Spleen (tissue), 11 donors: ENCODE measurements around the gene MIDN. TPM values are rescaled to one million over a fixed set of nuclear protein-coding genes. Genes with fewer than 3 reads are reported as not detected.
"Not testable (repeated sequence)": the region's sequence is repeated elsewhere in the genome, so short reads cannot be mapped to it uniquely, and the experiment has no call there.

Source experiments
- DNase-seq: peaks from one replicate; pipeline ENCODE4 v3.0.0-alpha.2; 2020
- H3K27ac ChIP-seq, 8 donors: fragments of 200-600 bp; sonication (generic) in 7 of 8; 1 replicate in 4 of 8; 2 replicates in 4 of 8; pipeline versions ENCODE4 v1.5.0 to v1.8.0; 2016 to 2021; ENCODE audit warnings: inconsistent platforms in 4 of 8, mild to moderate bottlenecking in 4 of 8, moderate library complexity in 1 of 8
- H3K27me3 ChIP-seq, 7 donors: fragments of 200-600 bp; sonication (generic) in 6 of 7; replicated peaks in 1 of 7; 1 replicate in 4 of 7; 2 replicates in 3 of 7; pipeline versions ENCODE4 v1.5.0 to v1.8.0; 2016 to 2021; ENCODE audit warnings: inconsistent platforms in 3 of 7, mild to moderate bottlenecking in 1 of 7
- H3K36me3 ChIP-seq, 6 donors: fragments of 200-600 bp; sonication (generic) in 5 of 6; 1 replicate in 4 of 6; 2 replicates in 2 of 6; pipeline versions ENCODE4 v1.5.0 to v1.8.0; 2016 to 2021; ENCODE audit warnings: inconsistent platforms in 2 of 6
- H3K4me1 ChIP-seq, 6 donors: fragments of 200-600 bp; sonication (generic) in 5 of 6; 1 replicate in 3 of 6; 2 replicates in 3 of 6; pipeline versions ENCODE4 v1.5.0 to v1.8.0; 2016 to 2021; ENCODE audit warnings: inconsistent platforms in 3 of 6
- H3K4me3 ChIP-seq, 8 donors: fragments of 200-600 bp; sonication (generic) in 7 of 8; 1 replicate in 4 of 8; 2 replicates in 4 of 8; pipeline versions ENCODE4 v1.5.0 to v1.8.0; 2016 to 2021; ENCODE audit warnings: inconsistent platforms in 4 of 8, mild to moderate bottlenecking in 4 of 8, moderate library complexity in 2 of 8
- H3K9me3 ChIP-seq, 8 donors: fragments of 200-600 bp; sonication (generic) in 7 of 8; 1 replicate in 4 of 8; 2 replicates in 4 of 8; pipeline versions ENCODE4 v1.5.0 to v1.8.0; 2016 to 2021; ENCODE audit warnings: inconsistent platforms in 4 of 8
- CTCF ChIP-seq, 11 experiments: fragments of 200-600 bp in 7 of 11; fragments of 450-650 bp in 4 of 11; sonication (generic) in 4 of 11; IDR thresholded peaks in 8 of 11; conservative IDR thresholded peaks in 3 of 11; 1 replicate in 7 of 11; 2 replicates in 4 of 11; pipeline versions ENCODE4 v1.4.0 to v1.8.0; 2016 to 2021; ENCODE audit warnings: antibody characterized with exemption in 11 of 11, inconsistent platforms in 4 of 11, mild to moderate bottlenecking in 1 of 11
- POLR2A ChIP-seq, 3 donors: fragments of 450-650 bp; IDR thresholded peaks; one replicate each; pipeline ENCODE4 v1.5.1; 2017; ENCODE audit warnings: antibody characterized with exemption in 3 of 3, mild to moderate bottlenecking in 1 of 3
- POLR2AphosphoS5 ChIP-seq, 3 donors: sonication (generic); formaldehyde crosslinking; IDR thresholded peaks; one replicate each; pipeline ENCODE4 v1.5.1; 2017; ENCODE audit warnings: antibody characterized with exemption in 3 of 3
- WGBS, 5 donors: extraction: QIAGEN DNeasy Blood & Tissue Kit in 3 of 5; methylation state at CpG; one replicate each; pipeline versions ENCODE4 v1.1.5 to v1.1.7; 2013 to 2018; 5-methylcytosine and 5-hydroxymethylcytosine counted together
- intact Hi-C: fragments of 100-400 bp; cut with DNase I; formaldehyde crosslinking; loops from one replicate; pipeline ENCODE4 v1.15.0; 2023; ENCODE audit warnings: low total_unique reads
- polyA plus RNA-seq, 3 donors: library from polyadenylated mRNA; stranded (reverse); fragments of 200-250 nt; gene quantifications; one replicate each; pipeline ENCODE4 v1.2.1, GENCODE V29; 2013
- total RNA-seq, 7 donors: library from RNA; depleted of rRNA in 3 of 7; stranded (reverse); fragments of >200 nt in 3 of 7; fragmentation: NEBNext Ultra II Directional in 4 of 7; extraction: Animal tissue kit (Norgen Biotek cat#: 25700) in 4 of 7; gene quantifications; one replicate each; pipeline versions ENCODE4 v1.1.0 to v1.2.1, GENCODE V29; 2016 to 2021
- donor health status: healthy with polysubstance abuse.
- donor health status: DM: no; HTN: no; CAD: no; lungs with moderate emphysema.
- donor health status: DM: no; HTN: no; CAD: no.
- donor health status: Bipolar disorder and iron deficiency.
- donor health status: healthy.
- donor health status: DM: no; HTN: no; CAD: no.
- donor health status: DM: yes; HTN: yes; CAD: no.

MIDN gene
- total and polyA plus RNA-seq, 10 donors, result 16.5 to 223 (median 86.7) TPM

- Histone ChIP-seq H3K4me3 (peak overlapping the region in 5 of 8 donors; percentile 9 to 61 (median 21)), H3K27me3 (peaks cover 0 to 14% (median 0%) of the 10 kb centered on the region in 7 donors), H3K36me3 (peaks cover 0 to 15% (median 0%) of the 10 kb centered on the region in 6 donors), H3K27ac (peak overlapping the region; percentile 45 to 100 (median 94)), H3K9me3 (no peaks in the 10 kb centered on the region), H3K4me1 (peaks cover 52 to 94% (median 83%) of the 10 kb centered on the region in 6 donors)
- peak; percentile 97 for DNase-seq
- TF ChIP-seq POLR2AphosphoS5 (IDR thresholded peaks at IDR 0.05), result peak; percentile 59 to 80 (median 68)
- peak; percentile 87 to 99 (median 97) for TF ChIP-seq CTCF (IDR thresholded peaks at IDR 0.05 in 8 of 11, conservative IDR thresholded peaks at IDR 0.05 in 3 of 11)
- no peak for TF ChIP-seq POLR2A (IDR thresholded peaks at IDR 0.05)
- 54 to 78% (median 57%) methylated on average over 15 to 33 of the region's 33 CpGs for WGBS, 5 donors
- intact Hi-C loops, result loop anchor here (2.0 kb wide), 1 partner anchor 23 kb away; no protein-coding TSS in a partner anchor
These were observed 4.4 kb upstream of the MIDN start for GRCh38 chr19:1243768-1244692.

GRCh38 chr19:1244693-1245451 is 3.5 kb upstream of the MIDN start:
- Histone ChIP-seq H3K4me3 (peak overlapping the region in 5 of 8 donors; percentile 9 to 61 (median 21)), H3K36me3 (peaks cover 0 to 16% (median 0%) of the 10 kb centered on the region in 6 donors), H3K27ac (peak overlapping the region; percentile 45 to 100 (median 94)), H3K9me3 (no peaks in the 10 kb centered on the region), H3K4me1 (peaks cover 52 to 86% (median 77%) of the 10 kb centered on the region in 6 donors), H3K27me3 (peaks cover 0 to 8% (median 0%) of the 10 kb centered on the region in 7 donors)
- TF ChIP-seq CTCF (IDR thresholded peaks at IDR 0.05 in 8 of 11, conservative IDR thresholded peaks at IDR 0.05 in 3 of 11), result peak in 2 of 11 experiments; percentile 3 to 11
- TF ChIP-seq POLR2A (IDR thresholded peaks at IDR 0.05), result no peak
- TF ChIP-seq POLR2AphosphoS5 (IDR thresholded peaks at IDR 0.05), result peak; percentile 44 to 82 (median 63)
- 28 to 47% (median 36%) methylated on average over 12 to 31 of the region's 31 CpGs for WGBS, 5 donors
- intact Hi-C loops, result loop anchor here (2.0 kb wide), 1 partner anchor 22 kb away; no protein-coding TSS in a partner anchor
- peak; percentile 92 for DNase-seq

GRCh38 chr19:1245494-1246264 is 2.7 kb upstream of the MIDN start:
- WGBS, 5 donors, result 63 to 85% (median 77%) methylated on average over 10 to 26 of the region's 26 CpGs
- Histone ChIP-seq H3K4me1 (peaks cover 48 to 78% (median 70%) of the 10 kb centered on the region in 6 donors), H3K9me3 (no peaks in the 10 kb centered on the region), H3K27ac (peak overlapping the region; percentile 45 to 100 (median 94)), H3K4me3 (peak overlapping the region in 1 of 8 donors; percentile 61), H3K27me3 (peaks cover 0 to under 1% (median 0%) of the 10 kb centered on the region in 7 donors), H3K36me3 (peaks cover 0 to 23% (median 2%) of the 10 kb centered on the region in 6 donors)
- intact Hi-C loops, result loop anchor here (2.0 kb wide), 1 partner anchor 21 kb away; no protein-coding TSS in a partner anchor
- peak; percentile 71 to 84 (median 75) for TF ChIP-seq POLR2AphosphoS5 (IDR thresholded peaks at IDR 0.05)
- no peak for TF ChIP-seq POLR2A (IDR thresholded peaks at IDR 0.05)
- no peak for TF ChIP-seq CTCF (IDR thresholded peaks at IDR 0.05 in 8 of 11, conservative IDR thresholded peaks at IDR 0.05 in 3 of 11)
- peak; percentile 88 for DNase-seq

- H3K27me3 ChIP-seq, DNase-seq, H3K9me3 ChIP-seq, intact Hi-C loops: not testable (repeated sequence)
- Histone ChIP-seq H3K36me3 (peaks cover 0 to 31% (median 7%) of the 10 kb centered on the region in 6 donors), H3K4me3 (peak overlapping the region in 1 of 8 donors; percentile 61), H3K4me1 (peaks cover 40 to 74% (median 65%) of the 10 kb centered on the region in 6 donors), H3K27ac (peak overlapping the region; percentile 42 to 100 (median 94))
- 76 to 83% (median 80%) methylated on average over 20 to 27 of the region's 27 CpGs for WGBS, 5 donors
These were observed 1.9 kb upstream of the MIDN start for GRCh38 chr19:1246265-1247087.
